HG03196 (cell line): ENCODE data around the gene TSHZ1.

Source experiments
- ATAC-seq: cut with Tn5 transposase; IDR thresholded peaks from one replicate; pipeline ENCODE4 v1.9.1; 2021; ENCODE audit not compliant: unreplicated experiment

TSHZ1 gene

DNA sequence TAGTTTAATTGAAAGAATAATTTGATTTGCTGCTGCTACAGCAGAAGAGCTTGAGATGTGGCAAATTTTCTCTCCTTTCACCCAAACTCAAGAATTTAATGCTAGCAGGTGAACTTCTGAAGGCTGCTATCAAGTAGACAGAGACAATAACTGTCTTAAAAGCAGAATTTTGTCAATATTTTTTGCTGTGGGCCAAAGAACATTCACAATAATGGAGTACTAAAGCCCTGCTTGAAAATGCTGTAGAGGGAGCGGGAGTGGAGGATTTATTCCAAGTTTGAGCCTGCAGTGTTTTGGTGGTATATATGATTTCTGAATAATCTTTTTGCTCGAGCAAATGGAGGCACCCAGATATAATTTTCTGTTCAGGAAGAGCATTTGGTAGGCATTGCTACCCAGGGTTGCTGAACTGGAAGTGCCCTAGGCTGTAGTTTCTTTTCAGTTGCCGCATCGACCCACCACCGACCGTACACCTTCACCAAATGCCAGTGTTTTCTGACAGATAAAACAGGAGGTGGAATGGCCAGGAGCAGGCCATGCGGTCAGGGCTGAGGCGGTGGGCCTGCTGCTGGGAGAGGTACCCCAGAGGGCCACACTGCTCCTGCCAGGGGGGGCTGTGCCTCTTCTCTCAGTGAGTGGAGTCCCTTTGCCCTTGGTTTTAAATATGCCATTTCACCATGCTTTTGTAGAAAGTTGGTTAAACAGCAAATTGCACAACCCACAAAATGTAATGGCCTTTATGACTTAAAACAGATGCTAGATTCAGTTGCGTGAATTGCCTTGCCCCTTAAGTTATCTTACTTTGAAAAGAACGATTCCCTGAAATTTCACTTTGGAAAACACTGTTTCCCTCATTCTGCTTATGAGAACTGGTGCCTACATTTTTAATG, 36.4 kb downstream of the TSHZ1 start:
- ATAC-seq = no peak

DNA sequence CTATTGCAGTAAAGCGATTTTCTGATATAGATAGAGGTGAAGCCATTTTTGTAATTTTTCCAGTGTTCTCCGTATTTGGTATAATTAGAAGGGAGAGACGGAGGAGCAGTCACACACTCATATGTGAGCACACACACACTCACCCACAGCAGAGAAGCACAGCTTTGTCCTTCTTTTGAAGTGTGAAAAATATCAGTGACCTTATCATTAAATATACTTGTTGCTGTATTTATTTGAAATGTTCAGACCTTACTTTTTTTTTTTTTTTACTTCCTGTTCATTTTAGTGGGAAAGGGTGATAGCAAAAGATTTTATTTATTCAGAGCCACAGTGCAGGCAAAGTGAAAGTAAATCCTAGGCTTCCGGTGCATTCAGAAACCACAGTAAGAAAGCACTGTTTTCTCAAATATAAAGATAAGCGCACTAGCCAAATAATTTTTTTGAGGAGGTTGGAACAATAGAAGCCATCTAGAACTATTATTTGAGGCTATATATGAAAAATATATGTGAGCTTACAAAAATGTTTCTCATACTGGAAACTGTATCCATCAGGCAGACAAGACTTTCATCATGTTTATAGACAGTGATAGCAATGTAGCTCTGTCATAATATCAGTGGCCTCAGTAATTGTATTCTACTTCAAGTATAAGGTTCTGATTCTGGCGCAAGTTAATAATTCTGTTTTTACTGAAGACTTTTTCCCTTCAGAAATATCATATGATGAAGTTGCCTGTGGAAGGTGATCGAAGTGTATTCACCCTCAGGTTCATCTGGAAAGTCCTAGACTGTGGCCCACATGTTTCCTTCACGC, 37.2 kb downstream of the TSHZ1 start:
- ATAC-seq = peak; percentile 55

DNA sequence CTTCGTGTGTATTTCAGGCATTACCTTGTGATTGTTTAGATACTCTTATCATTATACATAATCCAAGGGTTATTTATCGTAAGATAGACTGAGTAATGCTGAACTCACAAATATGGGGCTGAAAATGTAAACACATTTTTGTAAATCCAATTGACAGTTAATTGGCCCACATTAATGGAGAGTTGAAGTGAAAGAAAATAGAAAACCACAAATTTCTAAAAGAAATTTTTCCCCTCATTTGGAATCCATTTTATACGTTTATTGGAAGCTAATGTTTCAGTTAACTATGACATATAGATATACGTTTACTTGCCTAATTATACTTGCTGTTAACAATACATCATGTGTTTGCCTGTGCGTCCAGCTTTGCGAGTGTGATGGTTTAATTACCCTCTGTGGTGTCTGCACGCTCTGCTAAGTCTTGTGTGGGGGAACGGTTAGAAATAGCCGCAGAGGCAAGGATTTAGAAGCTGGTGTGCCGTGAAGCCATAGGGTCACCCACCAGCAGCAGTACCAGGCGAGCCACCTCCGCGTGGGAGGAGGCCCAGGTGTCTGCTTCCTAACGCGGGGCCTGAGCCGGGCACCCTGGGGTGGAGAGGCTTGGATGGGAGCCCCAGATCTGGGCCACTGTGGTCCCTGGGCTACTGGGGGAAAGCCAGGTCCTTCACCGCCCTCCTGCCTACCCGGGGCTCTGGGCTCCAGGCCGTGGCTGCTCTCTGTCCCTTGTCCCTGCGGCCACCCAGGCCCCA, 38.0 kb downstream of the TSHZ1 start:
- no peak for ATAC-seq

DNA sequence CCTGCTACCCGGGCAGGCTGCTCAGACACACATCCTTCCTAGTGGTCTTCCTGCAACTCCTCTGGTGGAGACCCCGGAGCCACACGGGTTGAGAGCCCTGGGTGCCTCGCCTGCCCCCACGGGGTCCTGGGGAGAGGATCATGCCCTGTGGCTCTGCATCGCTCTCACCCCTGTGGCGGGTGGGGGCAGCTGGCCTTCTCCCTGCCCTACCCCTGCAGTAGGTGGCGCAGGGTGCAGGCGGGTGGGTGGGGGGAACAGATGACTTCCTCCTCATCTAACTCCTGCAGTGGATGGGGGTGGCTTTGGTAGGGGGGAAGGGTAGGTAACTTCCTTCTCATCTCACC, 38.5 kb downstream of the TSHZ1 start:
- no peak for ATAC-seq

DNA sequence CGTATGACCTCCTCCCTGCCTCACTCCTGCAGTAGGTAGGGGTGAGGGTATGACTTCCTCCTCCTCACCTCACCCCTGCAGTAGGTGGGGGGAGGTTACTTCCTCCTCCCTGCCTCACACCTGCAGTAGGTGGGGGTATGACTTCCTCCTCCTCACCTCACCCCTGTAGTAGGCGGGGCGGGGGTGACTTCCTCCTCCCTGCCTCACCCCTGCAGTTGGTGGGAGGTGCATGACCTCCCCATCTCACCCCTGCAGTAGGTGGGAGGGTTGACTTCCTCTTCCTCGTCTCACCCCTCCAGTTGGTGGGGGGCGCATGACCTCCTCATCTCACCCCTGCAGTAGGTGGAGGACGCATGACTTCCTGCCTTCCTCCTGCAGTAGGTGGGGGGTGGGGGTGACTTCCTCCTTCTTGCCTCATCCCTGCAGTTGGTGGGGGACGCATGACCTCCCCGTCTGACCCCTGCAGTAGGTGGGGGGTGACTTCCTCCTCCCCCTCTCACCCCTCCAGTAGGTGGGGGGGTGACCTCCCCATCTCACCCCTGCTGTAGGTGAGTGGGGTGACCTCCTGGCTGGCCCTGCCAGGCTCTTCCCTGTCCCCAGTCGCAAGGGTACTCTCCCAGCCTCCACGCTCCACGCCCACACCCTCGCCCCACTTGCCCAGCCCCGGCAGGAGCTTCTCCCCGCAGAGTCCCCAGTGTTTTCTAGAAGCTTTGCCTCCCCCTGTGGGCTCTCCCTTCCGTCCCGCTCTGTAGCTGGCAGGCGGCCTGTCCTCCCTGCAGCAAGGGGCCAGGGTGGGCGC, 39.3 kb downstream of the TSHZ1 start:
- ATAC-seq = no peak

DNA sequence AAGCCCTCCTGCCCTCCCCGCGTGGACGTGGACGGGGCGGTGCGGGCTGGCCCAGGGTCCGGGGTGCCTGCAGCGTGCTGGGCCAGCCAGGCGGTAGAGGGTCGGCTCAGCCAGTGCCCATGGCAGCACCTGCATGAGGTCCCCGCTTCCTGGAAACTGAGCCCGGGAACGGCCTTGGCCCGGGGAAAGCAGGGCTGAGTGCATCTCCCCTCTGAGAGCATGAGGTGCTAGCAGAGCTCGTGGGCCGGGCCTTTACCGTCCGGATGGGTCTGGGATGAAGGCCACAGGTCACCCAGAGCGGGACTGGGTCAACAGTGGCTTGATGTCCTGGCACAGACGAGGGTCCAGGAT, 39.8 kb downstream of the TSHZ1 start:
- no peak for ATAC-seq

DNA sequence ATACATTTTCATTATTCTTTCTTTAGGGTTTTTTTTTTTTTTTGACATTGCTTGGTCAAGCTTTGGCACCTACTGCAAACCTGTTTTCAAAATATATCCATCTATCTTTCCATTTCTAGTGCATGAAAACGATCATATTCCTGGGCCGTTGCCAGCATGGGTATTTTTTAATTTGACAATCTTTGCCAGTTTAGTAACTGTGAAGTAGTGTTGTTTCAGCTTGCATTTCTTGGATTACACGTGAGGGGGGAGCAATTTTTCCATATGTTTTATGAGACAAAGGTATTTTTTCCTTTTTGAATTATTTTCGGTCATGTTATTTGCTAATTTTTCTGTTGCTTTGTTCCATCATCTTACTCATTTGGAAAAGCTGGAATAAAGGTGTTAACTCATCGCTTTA, 40.9 kb downstream of the TSHZ1 start:
- no peak for ATAC-seq

DNA sequence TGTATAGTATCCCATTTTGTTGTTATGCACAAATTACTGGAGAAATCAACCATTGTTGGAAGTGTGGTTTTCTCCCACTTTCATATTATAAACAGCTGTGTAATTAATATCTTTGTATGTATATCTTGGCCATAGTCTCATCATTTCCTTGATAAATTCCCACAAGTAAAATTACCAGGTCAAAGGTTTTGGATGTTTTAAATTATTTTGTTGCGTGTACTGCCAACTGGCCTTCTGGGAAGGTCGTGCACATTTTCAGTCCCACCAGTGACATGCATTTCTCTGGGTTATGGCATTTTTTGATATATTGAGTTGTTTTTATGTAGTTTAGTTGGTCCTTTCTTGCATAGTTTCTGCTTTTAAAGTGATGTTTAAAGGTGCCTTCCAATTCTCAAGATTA, 41.5 kb downstream of the TSHZ1 start:
- no peak for ATAC-seq

DNA sequence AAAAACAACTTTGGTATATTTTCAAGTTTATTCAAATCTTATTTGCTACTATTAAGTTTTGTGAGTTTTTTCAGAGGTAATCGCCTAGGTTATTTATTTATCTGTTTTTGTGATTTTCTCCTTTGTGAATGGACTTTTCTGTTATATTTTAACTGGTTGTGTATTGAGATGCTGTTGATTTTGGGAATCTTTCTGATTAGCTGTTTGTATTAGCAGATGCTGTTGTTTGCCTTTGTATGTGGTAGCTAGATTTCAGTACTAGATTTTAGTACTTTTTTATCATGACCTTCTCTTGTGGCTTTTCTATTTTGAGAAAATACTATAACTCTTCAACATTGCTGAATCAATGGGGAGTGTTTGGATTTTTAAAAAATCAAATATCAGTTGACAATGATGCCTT, 42.4 kb downstream of the TSHZ1 start:
- no peak for ATAC-seq

DNA sequence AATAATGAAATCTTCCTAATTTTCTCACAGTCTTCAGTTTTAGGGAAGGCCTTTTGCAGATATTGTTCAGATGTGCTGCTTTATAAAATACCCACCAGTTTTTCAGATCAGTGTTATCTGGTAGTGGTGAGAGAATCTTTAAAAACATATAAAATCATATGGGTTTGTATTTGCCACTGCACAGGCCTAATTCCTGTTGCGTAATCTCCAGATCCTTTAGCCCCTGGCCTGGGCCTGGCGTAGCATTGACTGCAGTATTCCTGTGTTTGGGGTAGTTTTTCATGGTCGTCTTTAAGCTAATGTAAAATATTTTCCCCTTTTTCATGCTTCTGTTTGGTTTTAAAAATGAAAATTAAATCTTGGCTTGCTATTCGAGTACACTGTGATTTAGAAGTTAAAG, 43.2 kb downstream of the TSHZ1 start:
- no peak for ATAC-seq

DNA sequence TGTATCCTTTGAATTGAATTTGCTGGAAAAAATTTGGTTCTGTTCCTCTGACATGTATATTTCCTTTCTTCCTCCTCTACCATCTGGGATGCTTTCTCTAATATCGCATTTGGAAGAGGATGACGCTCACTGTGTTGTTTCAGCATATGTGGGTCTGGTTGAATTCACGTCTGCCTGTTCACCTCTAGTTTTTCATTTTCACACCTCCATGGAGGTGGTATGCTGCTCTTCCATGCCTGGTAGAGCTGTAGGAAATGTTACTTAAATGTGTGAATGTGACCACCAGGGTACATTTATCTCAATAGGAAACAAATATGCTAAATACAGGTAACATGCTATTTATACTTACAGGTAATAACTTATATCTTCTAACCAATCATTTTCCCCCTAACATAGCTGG, 44.5 kb downstream of the TSHZ1 start:
- ATAC-seq = no peak

DNA sequence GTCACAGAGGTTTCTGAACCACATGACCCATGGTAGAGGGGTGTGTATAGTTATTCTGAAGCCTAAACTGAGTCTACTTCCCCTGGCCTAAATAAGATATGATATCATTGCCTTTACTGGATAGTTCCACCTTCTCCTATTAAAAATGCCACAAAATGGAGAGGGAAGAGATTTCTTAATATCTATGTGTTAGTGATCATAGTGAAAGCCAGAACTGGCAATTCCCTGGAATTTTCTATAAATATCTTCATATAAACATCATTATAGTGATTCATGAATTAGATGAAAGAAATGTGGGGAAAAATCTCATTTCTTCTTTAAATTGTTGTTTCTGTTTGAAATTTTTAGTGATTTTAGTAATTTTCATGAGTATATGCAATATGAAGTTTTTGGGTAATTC, 45.8 kb downstream of the TSHZ1 start:
- no peak for ATAC-seq

DNA sequence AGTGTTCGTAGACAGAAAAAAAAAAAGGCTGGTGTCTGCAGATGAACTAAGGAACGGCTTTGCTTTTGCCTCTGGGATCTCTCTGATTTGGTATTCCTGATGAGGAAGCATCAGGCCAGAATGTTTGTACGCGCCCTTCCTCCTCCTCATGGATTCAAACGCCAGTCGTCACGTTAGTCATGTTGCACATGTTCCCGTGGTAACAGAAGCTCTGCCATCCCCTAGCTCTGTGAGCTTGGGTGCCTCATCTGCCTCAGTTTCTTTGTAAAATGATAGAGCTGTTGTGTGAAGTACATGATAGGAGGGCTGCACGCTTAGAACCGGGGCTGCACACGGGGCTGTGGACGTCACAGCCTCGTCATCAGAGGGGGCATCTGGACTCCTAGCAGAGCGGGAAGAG, 47.0 kb downstream of the TSHZ1 start:
- ATAC-seq = no peak

DNA sequence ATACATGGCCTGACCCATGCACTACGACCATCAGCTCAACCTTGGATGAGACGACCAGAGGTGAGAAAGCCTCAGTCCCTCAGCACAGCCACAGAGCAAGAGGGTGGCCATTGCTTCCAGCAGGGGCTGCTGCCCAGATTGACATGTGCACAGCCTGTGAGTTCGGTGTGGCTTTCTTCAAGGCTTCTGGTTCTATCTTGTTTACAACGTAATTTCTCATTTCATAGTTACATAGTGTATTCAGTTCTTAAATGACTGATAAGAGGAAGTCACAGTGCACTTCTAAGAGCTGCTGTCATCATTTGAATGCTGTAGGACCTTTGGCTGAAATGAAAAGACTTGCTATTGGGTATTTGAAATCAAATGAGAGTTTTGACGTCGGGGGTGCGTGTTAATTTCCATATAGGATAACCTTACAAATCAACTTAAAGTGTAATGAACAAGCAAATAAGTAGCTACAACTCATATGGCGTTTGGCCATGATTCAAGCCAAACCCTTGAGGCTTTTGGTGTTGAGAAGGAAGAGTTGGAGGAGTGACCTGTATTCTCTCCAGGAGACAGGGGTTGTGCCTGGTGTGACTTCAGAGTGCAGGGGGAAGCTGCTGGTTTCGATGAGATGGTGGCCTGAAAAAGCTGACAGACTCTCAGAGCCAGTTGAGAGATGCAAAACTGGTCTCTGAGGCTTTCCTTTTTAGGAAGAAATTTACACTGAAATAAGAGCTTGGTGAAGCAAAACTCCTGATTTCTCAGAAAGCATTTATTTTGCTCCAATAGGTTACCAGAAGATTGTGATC, 51.0 kb downstream of the TSHZ1 start:
- peak; percentile 73 for ATAC-seq

DNA sequence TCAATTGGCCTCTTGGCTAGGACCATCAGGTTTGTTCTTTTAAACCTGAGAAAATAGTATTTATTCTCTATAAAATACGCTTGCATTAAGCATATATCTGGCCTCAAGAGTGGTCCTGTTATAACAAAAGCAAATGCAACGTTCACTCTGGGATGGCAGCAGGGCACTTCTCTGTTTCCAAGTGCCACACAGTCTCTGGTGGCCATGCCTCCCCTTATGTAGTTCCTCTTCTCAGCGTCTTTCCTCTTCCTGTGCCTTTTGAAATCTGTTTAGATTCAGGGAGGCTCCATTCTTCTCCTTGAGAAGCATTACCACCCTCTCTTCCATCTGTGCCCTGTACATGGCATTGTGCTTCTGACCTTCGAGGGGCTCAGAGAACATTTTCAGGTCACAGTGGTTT, 51.9 kb downstream of the TSHZ1 start:
- no peak for ATAC-seq

DNA sequence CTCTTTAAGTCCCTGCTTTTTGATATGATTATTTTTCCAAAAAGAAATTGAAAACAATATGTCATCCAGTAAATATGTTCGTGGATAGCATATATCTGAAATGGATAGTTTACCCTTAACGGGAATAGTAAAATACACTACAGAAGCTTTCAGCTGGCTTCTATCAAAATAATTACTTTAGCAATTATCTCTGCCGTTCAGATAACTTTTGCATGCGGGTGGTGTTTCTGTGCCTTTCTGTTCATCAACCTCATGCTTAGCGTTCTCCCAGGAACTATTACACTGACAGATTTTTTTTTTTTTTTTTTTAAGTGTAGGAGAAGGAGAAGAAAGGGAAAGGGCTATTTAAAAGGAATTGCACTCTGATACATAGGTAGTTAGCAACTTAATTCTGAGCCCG, 53.6 kb downstream of the TSHZ1 start:
- ATAC-seq = no peak

DNA sequence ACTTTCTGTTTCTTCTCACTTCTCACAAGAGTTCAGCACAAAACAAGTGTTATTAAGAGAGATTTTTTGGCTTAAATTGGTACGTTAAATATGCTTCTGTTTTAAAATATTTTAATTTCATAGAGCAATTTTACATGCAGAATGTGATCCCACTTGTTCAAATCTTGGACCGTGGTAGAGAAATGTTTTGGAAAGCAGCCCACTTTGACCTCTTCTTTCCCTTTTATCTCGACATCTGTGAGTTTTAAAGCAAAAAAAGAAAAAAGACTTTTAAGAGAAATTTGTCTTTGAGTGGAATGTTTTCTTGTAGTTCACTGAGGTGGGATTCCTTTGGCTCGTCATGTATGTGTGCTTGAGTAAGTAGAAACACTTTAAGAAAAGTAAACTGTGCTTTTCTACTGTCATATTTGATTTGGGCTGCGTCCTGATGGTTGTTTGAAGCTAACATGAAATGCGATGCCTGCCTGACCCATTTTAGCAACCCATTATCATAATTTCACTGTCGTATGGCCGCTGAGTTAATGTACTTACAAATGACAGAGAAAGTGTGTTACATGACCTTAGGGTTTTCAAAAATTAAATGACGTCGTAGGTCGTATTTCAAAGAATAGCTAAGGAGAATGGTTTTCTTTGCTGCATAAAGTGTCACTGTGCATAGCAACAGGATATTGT, 54.5 kb downstream of the TSHZ1 start:
- no peak for ATAC-seq

DNA sequence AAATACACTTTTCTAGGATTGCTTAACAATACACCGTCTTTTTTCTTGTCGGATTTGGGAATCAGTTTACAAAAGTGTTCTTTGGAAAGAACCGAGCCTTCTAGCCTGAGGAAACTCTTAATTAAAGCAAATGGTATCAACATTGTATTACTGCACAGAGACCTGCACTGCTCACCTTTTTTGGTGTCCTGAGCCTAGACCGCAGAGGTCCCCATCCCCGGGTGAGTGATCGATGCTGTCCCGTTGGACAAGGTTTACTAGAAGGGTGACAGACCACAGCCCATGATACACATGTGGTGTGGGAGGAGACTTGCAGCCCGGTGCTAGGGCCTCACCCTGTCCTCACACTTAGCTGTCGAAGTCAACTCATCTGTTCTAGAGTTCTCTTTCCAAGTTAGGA, 55.3 kb downstream of the TSHZ1 start:
- ATAC-seq = no peak

DNA sequence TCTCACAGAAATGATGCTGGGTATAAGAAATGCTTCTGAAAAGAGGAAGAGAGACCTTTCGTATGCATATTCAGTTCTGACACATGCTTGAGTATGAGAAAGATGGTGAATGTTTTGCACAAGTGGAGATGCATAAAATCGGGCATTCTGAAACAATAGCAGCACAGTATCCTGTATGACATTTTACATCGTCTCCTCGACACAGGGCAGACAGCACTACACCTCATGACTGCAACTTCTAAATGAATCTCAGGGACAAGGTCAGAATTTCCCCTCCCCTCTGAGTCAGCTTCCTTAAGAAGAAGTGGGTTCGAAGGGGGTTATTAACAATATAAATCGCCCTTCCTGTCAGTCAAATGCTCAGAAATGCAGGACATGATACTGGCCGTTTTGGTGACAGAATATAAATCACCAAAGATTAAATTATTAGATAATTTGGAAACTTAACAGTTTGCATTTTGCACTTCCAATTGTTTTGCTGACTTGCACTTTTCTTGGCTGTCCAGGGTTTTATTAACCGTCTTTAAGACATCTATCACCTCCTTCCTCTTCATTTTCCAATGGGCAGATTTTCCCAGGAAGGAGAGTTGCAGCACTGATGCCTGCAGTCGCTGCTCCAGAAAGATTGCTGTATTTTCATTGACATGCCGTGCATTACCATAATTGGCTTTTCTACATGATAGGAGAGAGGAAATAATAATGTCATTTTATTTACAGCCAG, 57.2 kb downstream of the TSHZ1 start:
- ATAC-seq = peak; percentile 53
